Measurements from ENCODE around the gene PTPN3.

The PTPN3 gene

DNA sequence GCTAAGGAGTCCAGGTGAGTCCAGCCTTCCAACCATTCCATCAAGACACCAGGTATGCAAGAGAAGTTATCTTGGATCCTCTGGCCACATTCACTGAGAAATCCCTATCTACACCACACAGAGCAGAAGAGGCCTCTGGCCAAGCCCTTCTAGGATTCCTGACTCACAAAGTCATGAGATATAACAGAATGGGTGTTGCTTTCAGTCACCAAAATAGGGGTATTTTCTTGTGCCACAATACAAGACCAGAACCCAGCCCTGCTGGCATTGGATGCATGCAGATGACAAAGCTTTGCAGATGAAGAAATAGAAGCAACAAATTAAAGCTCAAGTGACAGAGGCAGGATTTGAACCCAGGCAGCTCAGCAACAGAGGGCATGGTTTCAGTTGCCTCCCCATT lies 73.5 kb downstream of the PTPN3 start:
- Histone ChIP-seq H3K27ac (no peak overlapping the region), H3K4me1 (ENCODE audit: low read depth, poor library complexity, severe bottlenecking) (no peaks in the 10 kb centered on the region), H3K4me3 (IDR thresholded peaks at IDR 0.05; ENCODE audit: insufficient read depth, low read depth, low read length) (no peak overlapping the region), H3K36me3 (ENCODE audit: insufficient read depth) (no peaks in the 10 kb centered on the region), H3K9ac (no peak overlapping the region), H4K20me1 (ENCODE audit: insufficient read depth) (no peaks in the 10 kb centered on the region), H3K79me2 (ENCODE audit: insufficient read depth, low read depth) (no peaks in the 10 kb centered on the region), H3K4me2 (no peak overlapping the region), H2AFZ (ENCODE audit: low read depth) (no peak overlapping the region), H3K27me3 (ENCODE audit: insufficient read depth, low read depth) (no peaks in the 10 kb centered on the region)
- TF ChIP-seq, protein P1, sequence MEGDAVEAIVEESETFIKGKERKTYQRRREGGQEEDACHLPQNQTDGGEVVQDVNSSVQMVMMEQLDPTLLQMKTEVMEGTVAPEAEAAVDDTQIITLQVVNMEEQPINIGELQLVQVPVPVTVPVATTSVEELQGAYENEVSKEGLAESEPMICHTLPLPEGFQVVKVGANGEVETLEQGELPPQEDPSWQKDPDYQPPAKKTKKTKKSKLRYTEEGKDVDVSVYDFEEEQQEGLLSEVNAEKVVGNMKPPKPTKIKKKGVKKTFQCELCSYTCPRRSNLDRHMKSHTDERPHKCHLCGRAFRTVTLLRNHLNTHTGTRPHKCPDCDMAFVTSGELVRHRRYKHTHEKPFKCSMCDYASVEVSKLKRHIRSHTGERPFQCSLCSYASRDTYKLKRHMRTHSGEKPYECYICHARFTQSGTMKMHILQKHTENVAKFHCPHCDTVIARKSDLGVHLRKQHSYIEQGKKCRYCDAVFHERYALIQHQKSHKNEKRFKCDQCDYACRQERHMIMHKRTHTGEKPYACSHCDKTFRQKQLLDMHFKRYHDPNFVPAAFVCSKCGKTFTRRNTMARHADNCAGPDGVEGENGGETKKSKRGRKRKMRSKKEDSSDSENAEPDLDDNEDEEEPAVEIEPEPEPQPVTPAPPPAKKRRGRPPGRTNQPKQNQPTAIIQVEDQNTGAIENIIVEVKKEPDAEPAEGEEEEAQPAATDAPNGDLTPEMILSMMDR (conservative IDR thresholded peaks at IDR 0.05; ENCODE audit: low read depth, low read length) = no peak

DNA sequence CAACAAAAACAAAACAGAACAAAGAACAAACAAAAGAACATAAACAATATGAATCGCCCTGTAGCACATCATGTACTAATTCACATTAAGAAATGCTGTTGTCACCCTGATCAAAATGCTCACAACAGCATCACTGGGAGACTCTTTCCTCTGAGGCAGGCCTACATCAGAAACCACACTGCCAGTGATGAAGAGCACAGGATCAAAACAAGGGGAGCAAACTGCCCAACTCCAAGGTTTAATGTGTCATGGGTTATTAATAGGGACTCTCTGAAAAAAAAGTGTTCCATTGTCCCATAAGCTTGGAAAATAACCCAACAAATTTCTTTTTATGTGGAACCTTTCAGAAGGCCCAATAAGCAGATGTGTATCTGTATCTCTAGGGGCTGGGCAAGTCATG lies 74.2 kb downstream of the PTPN3 start:
- H3K4me2 ChIP-seq = no peak overlapping the region
- H2AFZ ChIP-seq (ENCODE audit: low read depth) = no peak overlapping the region
- TF ChIP-seq, protein P1 (conservative IDR thresholded peaks at IDR 0.05; ENCODE audit: low read depth, low read length) = no peak
- no peaks in the 10 kb centered on the region for H3K79me2 ChIP-seq (ENCODE audit: insufficient read depth, low read depth)
- H3K36me3 ChIP-seq (ENCODE audit: insufficient read depth) = no peaks in the 10 kb centered on the region
- no peak overlapping the region for H3K27ac ChIP-seq
- no peaks in the 10 kb centered on the region for H4K20me1 ChIP-seq (ENCODE audit: insufficient read depth)
- H3K27me3 ChIP-seq (ENCODE audit: insufficient read depth, low read depth) = no peaks in the 10 kb centered on the region
- no peak overlapping the region for H3K4me3 ChIP-seq (IDR thresholded peaks at IDR 0.05; ENCODE audit: insufficient read depth, low read depth, low read length)
- no peak overlapping the region for H3K9ac ChIP-seq
- H3K4me1 ChIP-seq (ENCODE audit: low read depth, poor library complexity, severe bottlenecking) = no peaks in the 10 kb centered on the region

DNA sequence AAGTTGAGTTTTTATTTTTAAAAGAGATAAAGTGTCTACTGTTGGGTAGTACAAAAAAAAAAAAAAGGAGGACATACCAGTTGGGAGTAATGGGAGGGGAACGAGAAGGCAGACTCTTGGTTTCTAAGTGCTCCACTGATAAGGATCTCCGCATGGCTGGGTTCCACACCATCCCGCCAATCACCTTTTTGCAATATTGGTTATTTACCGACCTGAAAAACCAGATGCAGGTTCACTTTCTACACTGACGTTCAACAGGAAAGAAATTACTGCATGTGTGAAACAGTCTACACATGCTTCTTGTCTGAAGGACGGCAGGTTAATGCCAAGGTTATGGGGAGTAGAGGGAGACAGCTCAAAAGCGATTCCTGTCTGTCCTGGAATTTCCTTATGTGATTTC lies 75.5 kb downstream of the PTPN3 start:
- Histone ChIP-seq H3K27me3 (ENCODE audit: insufficient read depth, low read depth) (no peaks in the 10 kb centered on the region), H3K9ac (no peak overlapping the region), H3K79me2 (ENCODE audit: insufficient read depth, low read depth) (no peaks in the 10 kb centered on the region), H3K4me3 (IDR thresholded peaks at IDR 0.05; ENCODE audit: insufficient read depth, low read depth, low read length) (no peak overlapping the region), H2AFZ (ENCODE audit: low read depth) (no peak overlapping the region), H3K4me2 (no peak overlapping the region), H3K4me1 (ENCODE audit: low read depth, poor library complexity, severe bottlenecking) (peaks cover 11% of the 10 kb centered on the region), H4K20me1 (ENCODE audit: insufficient read depth) (no peaks in the 10 kb centered on the region), H3K27ac (no peak overlapping the region), H3K36me3 (ENCODE audit: insufficient read depth) (no peaks in the 10 kb centered on the region)
- TF ChIP-seq, protein P1 (conservative IDR thresholded peaks at IDR 0.05; ENCODE audit: low read depth, low read length) = no peak

DNA sequence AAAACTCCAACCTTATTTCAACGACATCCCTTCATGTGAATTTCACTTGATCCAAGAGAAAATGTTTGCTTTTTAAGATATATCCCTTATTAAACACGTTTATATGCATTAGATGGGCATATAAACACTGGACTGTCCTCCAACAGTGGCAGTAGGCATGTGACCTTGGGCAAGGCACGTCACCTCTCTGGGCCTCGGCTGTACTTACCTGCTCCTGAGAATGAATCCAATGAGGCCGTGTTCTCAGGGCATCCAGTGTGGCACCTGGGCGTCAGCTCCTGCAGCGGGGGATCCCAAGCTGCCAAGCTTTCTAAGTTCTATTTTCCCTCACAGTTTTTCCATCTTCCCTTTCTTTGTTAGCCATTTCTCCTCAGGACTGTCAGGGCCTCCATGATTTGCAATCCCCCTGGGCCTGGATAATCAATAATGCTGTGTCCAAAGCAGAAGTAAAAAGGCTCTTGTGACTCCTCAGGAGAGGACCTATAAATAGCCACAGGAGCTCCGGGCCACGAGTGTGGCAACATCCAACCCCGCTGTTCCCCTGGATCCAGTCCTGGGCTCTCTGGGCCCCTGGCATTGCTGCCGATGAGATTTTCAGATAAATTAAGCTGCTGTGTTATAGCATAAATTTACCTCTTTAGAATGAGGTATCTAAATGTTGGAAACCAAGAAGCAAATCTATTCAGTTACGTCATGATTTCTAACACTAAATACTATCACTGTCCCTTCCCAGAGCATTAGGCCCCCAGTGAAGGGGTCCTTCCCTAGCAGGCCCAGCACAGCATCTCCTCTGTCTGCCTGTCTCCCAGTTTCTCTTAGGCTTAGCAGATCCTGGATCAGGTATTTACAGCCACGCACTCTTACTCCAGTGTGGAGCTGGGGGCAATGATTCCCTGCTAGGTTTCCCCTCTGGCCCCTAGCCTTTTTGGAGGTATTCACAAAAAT lies 76.8 kb downstream of the PTPN3 start:
- no peak overlapping the region for H3K4me3 ChIP-seq (IDR thresholded peaks at IDR 0.05; ENCODE audit: insufficient read depth, low read depth, low read length)
- no peaks in the 10 kb centered on the region for H3K79me2 ChIP-seq (ENCODE audit: insufficient read depth, low read depth)
- H3K27ac ChIP-seq = no peak overlapping the region
- no peaks in the 10 kb centered on the region for H3K36me3 ChIP-seq (ENCODE audit: insufficient read depth)
- peaks cover 24% of the 10 kb centered on the region for H3K4me1 ChIP-seq (ENCODE audit: low read depth, poor library complexity, severe bottlenecking)
- no peak overlapping the region for H3K4me2 ChIP-seq
- no peaks in the 10 kb centered on the region for H4K20me1 ChIP-seq (ENCODE audit: insufficient read depth)
- H2AFZ ChIP-seq (ENCODE audit: low read depth) = no peak overlapping the region
- TF ChIP-seq, protein P1 (conservative IDR thresholded peaks at IDR 0.05; ENCODE audit: low read depth, low read length) = no peak
- H3K27me3 ChIP-seq (ENCODE audit: insufficient read depth, low read depth) = no peaks in the 10 kb centered on the region
- H3K9ac ChIP-seq = no peak overlapping the region
